CD14-positive monocyte (primary cell): ENCODE data around the gene ZNF184. TPM values are rescaled to one million over a fixed set of nuclear protein-coding genes. Genes with fewer than 3 reads are reported as not detected.

ENCODE experiments used
- DNase-seq, 3 donors: peaks; one replicate each; pipeline ENCODE4 v3.0.0-alpha.2; 2011 to 2022
- H2AFZ ChIP-seq: 2 replicates; pipeline ENCODE4 v1.6.0; 2012; ENCODE audit warnings: mild to moderate bottlenecking, low read depth, low read length, inconsistent platforms; ENCODE audit not compliant: insufficient read depth, poor library complexity, severe bottlenecking
- H3K27ac ChIP-seq, 2 donors: 1 replicate in 1 of 2; 2 replicates in 1 of 2; pipeline ENCODE4 v1.5.1; 2012 to 2013; ENCODE audit warnings: low read length in 2 of 2, control low read depth in 1 of 2, inconsistent platforms in 1 of 2, low read depth in 1 of 2, mild to moderate bottlenecking in 1 of 2
- H3K27me3 ChIP-seq, 2 donors: one replicate each; pipeline versions ENCODE4 v1.6.0 to v1.6.1; 2011 to 2013; ENCODE audit warnings: low read length in 2 of 2; ENCODE audit not compliant: control insufficient read depth in 2 of 2, insufficient read depth in 2 of 2
- H3K36me3 ChIP-seq, 2 donors: replicated peaks in 1 of 2; 1 replicate in 1 of 2; 2 replicates in 1 of 2; pipeline versions ENCODE4 v1.5.1 to v1.6.1; 2012 to 2013; ENCODE audit warnings: low read length in 2 of 2, control low read depth in 1 of 2, inconsistent platforms in 1 of 2, mild to moderate bottlenecking in 1 of 2; ENCODE audit not compliant: insufficient read depth in 2 of 2, control insufficient read depth in 1 of 2
- H3K4me1 ChIP-seq, 2 donors: 1 replicate in 1 of 2; 2 replicates in 1 of 2; pipeline versions ENCODE4 v1.5.1 to v1.6.1; 2012 to 2013; ENCODE audit warnings: low read length in 2 of 2, control low read depth in 1 of 2, inconsistent platforms in 1 of 2, mild to moderate bottlenecking in 1 of 2, moderate library complexity in 1 of 2; ENCODE audit not compliant: insufficient read depth in 2 of 2, control insufficient read depth in 1 of 2
- H3K4me2 ChIP-seq: replicated peaks from 2 replicates; pipeline ENCODE3; 2012; ENCODE audit warnings: low read length, moderate library complexity, mild to moderate bottlenecking; ENCODE audit not compliant: poor library complexity, severe bottlenecking; ENCODE audit errors: extremely low read depth
- H3K4me3 ChIP-seq, 3 experiments: fragments of 200-600 bp in 1 of 3; sonication (generic) in 1 of 3; replicated peaks in 1 of 3; 1 replicate in 2 of 3; 2 replicates in 1 of 3; pipeline ENCODE4 v1.5.1; 2011 to 2013; ENCODE audit warnings: low read length in 3 of 3, mild to moderate bottlenecking in 3 of 3, control low read depth in 2 of 3, low read depth in 2 of 3, inconsistent platforms in 1 of 3, moderate library complexity in 1 of 3
- H3K79me2 ChIP-seq: 2 replicates; pipeline ENCODE4 v1.6.0; 2012; ENCODE audit warnings: mild to moderate bottlenecking, control low read depth, inconsistent platforms, low read length, moderate library complexity; ENCODE audit not compliant: insufficient read depth
- H3K9ac ChIP-seq: 2 replicates; pipeline ENCODE4 v1.6.0; 2017; ENCODE audit warnings: low read length, mild to moderate bottlenecking; ENCODE audit not compliant: insufficient read depth, poor library complexity, severe bottlenecking
- H3K9me3 ChIP-seq, 2 donors: replicated peaks in 1 of 2; 1 replicate in 1 of 2; 2 replicates in 1 of 2; pipeline versions ENCODE4 v1.5.1 to v1.6.1; 2012 to 2013; ENCODE audit warnings: low read length in 2 of 2, control low read depth in 1 of 2; ENCODE audit not compliant: control insufficient read depth in 1 of 2, insufficient read depth in 1 of 2
- H4K20me1 ChIP-seq: 2 replicates; pipeline ENCODE4 v1.6.0; 2012; ENCODE audit warnings: mild to moderate bottlenecking, low read length, control low read depth, moderate library complexity; ENCODE audit not compliant: insufficient read depth
- H3K27ac Mint-ChIP-seq, 7 donors: one replicate each; pipeline ENCODE4 v1.8.0; 2020; ENCODE audit warnings: mild to moderate bottlenecking in 7 of 7, mixed read lengths in 7 of 7, moderate library complexity in 6 of 7, inconsistent platforms in 2 of 7
- H3K27me3 Mint-ChIP-seq, 3 donors: one replicate each; pipeline ENCODE4 v1.8.0; 2021 to 2022; ENCODE audit warnings: low read depth in 3 of 3, mild to moderate bottlenecking in 3 of 3, mixed read lengths in 3 of 3, moderate library complexity in 3 of 3, inconsistent platforms in 1 of 3
- H3K36me3 Mint-ChIP-seq, 2 donors: one replicate each; pipeline ENCODE4 v1.8.0; 2020; ENCODE audit warnings: mixed read lengths in 2 of 2, inconsistent platforms in 1 of 2, mild to moderate bottlenecking in 1 of 2
- H3K4me1 Mint-ChIP-seq: one replicate; pipeline ENCODE4 v1.8.0; 2020; ENCODE audit warnings: mild to moderate bottlenecking, mixed read lengths
- H3K4me3 Mint-ChIP-seq, 2 donors: one replicate each; pipeline ENCODE4 v1.8.0; 2020; ENCODE audit warnings: mild to moderate bottlenecking in 2 of 2, mixed read lengths in 2 of 2, moderate library complexity in 1 of 2
- H3K9me3 Mint-ChIP-seq, 7 donors: one replicate each; pipeline ENCODE4 v1.8.0; 2020 to 2022; ENCODE audit warnings: mixed read lengths in 7 of 7, mild to moderate bottlenecking in 6 of 7, moderate library complexity in 6 of 7, inconsistent platforms in 2 of 7
- WGBS: methylation state at CpG from one replicate; pipeline ENCODE4 v1.1.5; 2013; ENCODE audit warnings: missing lambda C conversion rate; ENCODE audit not compliant: insufficient coverage; 5-methylcytosine and 5-hydroxymethylcytosine counted together
- intact Hi-C, 2 donors: fragments of 100-400 bp; cut with micrococcal nuclease; formaldehyde crosslinking; loops; one replicate each; pipeline versions ENCODE4 v1.15.0 to v1.15.1; 2023
- polyA plus RNA-seq, 3 donors: library from polyadenylated mRNA; depleted of rRNA in 1 of 3; unstranded in 2 of 3; stranded (reverse) in 1 of 3; fragments of 300-500 nt in 2 of 3; fragments of >200 nt in 1 of 3; fragmentation: Illumina TruSeq in 2 of 3; gene quantifications; 1 replicate in 2 of 3; 2 replicates in 1 of 3; pipeline ENCODE4 v1.2.3, GENCODE V29; 2012 to 2021
- TF ChIP-seq, protein P1 (sequence below): fragments of 200-600 bp; IDR thresholded peaks from one replicate; pipeline ENCODE4 v1.8.0; 2022; ENCODE audit warnings: antibody characterized with exemption, mild to moderate bottlenecking

The ZNF184 gene
- polyA plus RNA-seq, 3 donors: 1.00 to 1.5 (median 1.5) TPM

DNA sequence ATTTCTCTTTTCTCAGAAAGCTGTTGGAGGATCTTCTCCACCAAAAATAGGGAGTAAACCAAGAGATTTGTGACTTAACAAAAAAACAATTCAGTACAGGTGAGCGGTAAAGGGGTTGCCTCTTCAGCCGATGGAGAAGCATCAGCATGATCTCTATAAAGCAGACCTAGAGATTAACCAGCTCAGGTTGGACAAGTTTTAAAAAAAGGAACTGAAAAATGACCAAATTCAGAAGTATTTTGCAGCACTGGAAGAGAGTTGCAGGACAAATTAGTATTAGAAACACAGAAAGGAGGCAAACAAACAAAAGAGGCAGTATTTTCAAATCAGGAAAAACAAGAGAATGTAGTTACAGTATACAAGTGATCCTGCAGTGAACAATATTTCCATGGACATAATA is 39.6 kb upstream of the ZNF184 start:
- Mint-ChIP-seq H3K4me3 (peak overlapping the region in 1 of 2 donors; percentile 22), H3K4me1 (peaks cover 5% of the 10 kb centered on the region), H3K9me3 (peaks cover 0 to 7% (median 2%) of the 10 kb centered on the region in 7 donors), H3K27me3 (peaks cover 46 to 68% (median 62%) of the 10 kb centered on the region in 3 donors), H3K27ac (no peak overlapping the region), H3K36me3 (no peaks in the 10 kb centered on the region)
- no peak for DNase-seq
- peaks cover 42 to 46% of the 10 kb centered on the region in 2 donors for H3K27me3 ChIP-seq
- no peaks in the 10 kb centered on the region for H3K4me1 ChIP-seq
- TF ChIP-seq, protein P1, sequence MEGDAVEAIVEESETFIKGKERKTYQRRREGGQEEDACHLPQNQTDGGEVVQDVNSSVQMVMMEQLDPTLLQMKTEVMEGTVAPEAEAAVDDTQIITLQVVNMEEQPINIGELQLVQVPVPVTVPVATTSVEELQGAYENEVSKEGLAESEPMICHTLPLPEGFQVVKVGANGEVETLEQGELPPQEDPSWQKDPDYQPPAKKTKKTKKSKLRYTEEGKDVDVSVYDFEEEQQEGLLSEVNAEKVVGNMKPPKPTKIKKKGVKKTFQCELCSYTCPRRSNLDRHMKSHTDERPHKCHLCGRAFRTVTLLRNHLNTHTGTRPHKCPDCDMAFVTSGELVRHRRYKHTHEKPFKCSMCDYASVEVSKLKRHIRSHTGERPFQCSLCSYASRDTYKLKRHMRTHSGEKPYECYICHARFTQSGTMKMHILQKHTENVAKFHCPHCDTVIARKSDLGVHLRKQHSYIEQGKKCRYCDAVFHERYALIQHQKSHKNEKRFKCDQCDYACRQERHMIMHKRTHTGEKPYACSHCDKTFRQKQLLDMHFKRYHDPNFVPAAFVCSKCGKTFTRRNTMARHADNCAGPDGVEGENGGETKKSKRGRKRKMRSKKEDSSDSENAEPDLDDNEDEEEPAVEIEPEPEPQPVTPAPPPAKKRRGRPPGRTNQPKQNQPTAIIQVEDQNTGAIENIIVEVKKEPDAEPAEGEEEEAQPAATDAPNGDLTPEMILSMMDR: no peak
- WGBS: no CpG with 5 or more reads among the region's 2 CpGs
- H3K79me2 ChIP-seq: no peaks in the 10 kb centered on the region
- H3K9ac ChIP-seq: no peak overlapping the region
- no peaks in the 10 kb centered on the region for H3K36me3 ChIP-seq
- no peaks in the 10 kb centered on the region for H4K20me1 ChIP-seq
- intact Hi-C loops: loop anchor here in 1 of 2 donors (10.0 kb wide), 1 partner anchor 382 kb away; a partner anchor contains a TSS
- no peak overlapping the region for H3K4me3 ChIP-seq
- no peak overlapping the region for H3K27ac ChIP-seq
- H2AFZ ChIP-seq: no peak overlapping the region
- H3K9me3 ChIP-seq: no peaks in the 10 kb centered on the region
- H3K4me2 ChIP-seq: no peak overlapping the region

DNA sequence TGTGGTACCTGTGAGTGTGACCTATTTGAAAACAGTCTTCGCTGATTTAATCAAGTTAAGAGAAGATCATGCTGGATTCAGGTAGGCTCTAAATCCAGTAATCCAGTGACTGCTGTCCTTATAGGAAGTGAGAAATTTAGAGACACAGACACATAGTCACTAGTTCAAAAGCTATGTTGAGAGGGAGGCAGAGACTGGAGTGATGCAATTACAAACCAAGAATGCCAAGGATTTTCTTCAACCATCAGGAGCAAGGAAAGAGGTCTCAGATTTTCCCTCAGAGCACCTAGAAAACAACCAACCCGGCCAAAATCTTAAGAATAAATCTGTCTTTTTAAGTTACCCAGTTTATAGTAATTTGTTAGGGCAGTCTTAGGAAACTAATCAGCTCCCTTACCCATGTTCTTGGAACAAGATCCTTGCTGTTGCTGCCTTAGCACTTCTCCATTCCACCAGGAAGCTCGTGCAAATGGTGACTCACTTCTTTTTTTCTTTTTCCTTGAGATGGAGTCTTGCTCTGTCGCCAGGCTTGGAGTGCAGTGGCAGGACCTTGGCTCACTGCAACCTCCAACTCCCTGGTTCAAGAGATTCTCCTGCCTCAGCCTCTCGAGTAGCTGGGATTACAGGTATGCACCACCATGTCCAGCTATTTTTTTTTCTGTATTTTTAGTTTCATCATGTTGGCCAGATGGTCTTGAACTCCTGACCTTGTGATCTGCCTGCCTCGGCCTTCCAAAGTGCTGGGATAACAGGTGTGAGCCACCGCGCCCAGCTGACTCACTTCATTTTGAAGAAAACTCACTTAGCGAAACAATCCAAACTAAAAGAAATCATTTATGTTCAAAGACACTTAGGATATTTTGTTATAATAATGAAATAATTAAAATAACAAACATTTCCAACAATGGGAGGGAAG is 34.4 kb upstream of the ZNF184 start:
- WGBS: 45% methylated on average over 1 of the region's 9 CpGs
- Histone ChIP-seq H3K9ac (no peak overlapping the region), H3K4me3 (no peak overlapping the region), H3K27ac (no peak overlapping the region), H3K9me3 (no peaks in the 10 kb centered on the region), H3K4me2 (no peak overlapping the region), H4K20me1 (no peaks in the 10 kb centered on the region), H3K4me1 (peaks cover 13 to 15% of the 10 kb centered on the region in 2 donors), H2AFZ (no peak overlapping the region), H3K79me2 (no peaks in the 10 kb centered on the region), H3K36me3 (no peaks in the 10 kb centered on the region), H3K27me3 (peaks cover 35 to 37% of the 10 kb centered on the region in 2 donors)
- peaks cover 35 to 55% (median 44%) of the 10 kb centered on the region in 3 donors for H3K27me3 Mint-ChIP-seq
- intact Hi-C loops: no loop called here
- no peaks in the 10 kb centered on the region for H3K36me3 Mint-ChIP-seq
- no peak overlapping the region for H3K27ac Mint-ChIP-seq
- TF ChIP-seq, protein P1: no peak
- peaks cover 0 to 10% (median 2%) of the 10 kb centered on the region in 7 donors for H3K9me3 Mint-ChIP-seq
- no peak overlapping the region for H3K4me3 Mint-ChIP-seq
- no peak for DNase-seq
- peaks cover 15% of the 10 kb centered on the region for H3K4me1 Mint-ChIP-seq
